Measurements from ENCODE around the gene MTFR2. TPM values are rescaled to one million over a fixed set of nuclear protein-coding genes. Genes with fewer than 3 reads are reported as not detected.

MTFR2 gene
- total RNA-seq, 1 experiment from 2014 or later, result 5.7 TPM

DNA sequence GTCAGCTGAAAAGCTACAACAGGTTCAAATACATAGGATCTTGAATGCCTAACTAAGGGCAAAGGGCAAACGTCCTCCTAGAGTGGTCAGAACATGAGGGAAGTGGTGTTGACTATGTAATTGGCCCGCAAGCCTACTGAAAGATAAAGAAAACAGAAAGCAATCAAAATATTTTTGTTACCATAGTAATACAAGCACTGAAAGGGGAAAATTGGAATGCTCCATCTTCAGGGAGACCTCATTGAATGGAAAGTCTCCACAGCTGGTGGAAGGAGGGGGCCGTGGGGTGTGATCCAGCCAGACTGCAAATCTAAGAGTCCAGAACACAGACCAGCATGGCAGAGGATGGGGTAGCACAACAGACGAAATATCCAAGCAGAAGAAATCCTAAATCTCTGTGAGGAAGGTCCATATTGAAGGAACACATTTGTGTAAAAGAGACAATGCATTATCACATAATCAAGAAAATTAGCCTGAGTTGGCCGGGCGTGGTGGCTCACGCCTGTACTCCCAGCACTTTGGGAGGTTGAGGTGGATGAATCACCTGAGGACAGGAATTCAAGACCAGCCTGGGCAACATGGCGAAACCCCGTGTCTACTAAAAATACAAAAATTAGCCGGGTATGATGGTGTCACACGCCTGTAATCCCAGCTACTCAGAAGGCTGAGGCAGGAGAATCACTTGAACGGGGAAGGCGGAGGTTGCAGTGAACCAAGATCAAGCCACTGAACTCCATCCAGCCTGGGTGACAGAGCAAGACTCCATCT, 39.5 kb downstream of the MTFR2 start:
- no peaks in the 10 kb centered on the region for H3K9me3 ChIP-seq
- no peaks in the 10 kb centered on the region for H3K36me3 ChIP-seq
- DNase-seq, result no peak
- no peaks in the 10 kb centered on the region for H3K27me3 ChIP-seq
- no peak overlapping the region for H3K4me3 ChIP-seq

DNA sequence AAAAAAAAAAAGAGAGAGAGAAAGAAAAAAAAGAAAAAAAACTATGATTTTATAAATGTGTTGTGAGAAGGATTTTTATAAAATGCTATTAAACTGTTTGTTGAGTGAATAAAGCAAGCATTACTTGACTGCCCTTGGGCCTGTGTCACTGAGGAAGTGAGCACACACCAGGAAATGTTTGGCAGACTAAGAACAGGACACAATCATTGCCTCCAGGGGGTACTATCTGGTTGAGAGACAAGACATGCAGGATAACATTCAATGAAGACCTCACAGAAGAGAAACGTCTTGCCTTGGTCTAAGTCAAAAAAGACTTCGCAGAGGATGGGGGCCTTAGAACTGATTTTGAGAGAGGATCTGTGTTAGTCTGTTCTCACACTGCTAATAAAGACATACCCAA, 40.6 kb downstream of the MTFR2 start:
- H3K9me3 ChIP-seq, result no peaks in the 10 kb centered on the region
- H3K27me3 ChIP-seq, result no peaks in the 10 kb centered on the region
- no peak for DNase-seq
- no peaks in the 10 kb centered on the region for H3K36me3 ChIP-seq
- H3K4me3 ChIP-seq, result no peak overlapping the region

DNA sequence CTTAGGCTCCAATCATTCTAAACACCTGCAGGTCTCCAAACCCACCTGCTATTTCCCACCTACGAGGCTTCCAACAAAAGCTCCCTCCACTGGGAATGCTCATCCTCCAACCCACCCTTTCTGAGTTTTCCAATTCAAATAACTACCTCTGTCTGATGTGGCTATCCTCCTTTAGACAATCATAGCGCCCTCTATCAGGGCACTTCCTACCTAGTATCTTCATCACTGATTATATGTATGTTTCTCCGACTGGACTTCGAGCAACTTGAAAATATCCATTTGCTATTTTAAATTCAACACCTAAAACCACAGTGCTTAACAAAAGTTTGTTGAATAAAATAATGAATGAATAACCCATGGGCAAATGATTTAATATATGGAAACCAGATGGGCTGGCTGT, 41.3 kb downstream of the MTFR2 start:
- H3K27me3 ChIP-seq, result no peaks in the 10 kb centered on the region

GRCh38 chr6:136201732-136202131, 48.4 kb downstream of the MTFR2 start:
- DNase-seq, result no peak

More for the DNA sequence above, 41.3 kb downstream of the MTFR2 start:
- DNase-seq, result no peak
- Histone ChIP-seq H3K9me3 (no peaks in the 10 kb centered on the region), H3K36me3 (no peaks in the 10 kb centered on the region), H3K4me3 (no peak overlapping the region)

DNA sequence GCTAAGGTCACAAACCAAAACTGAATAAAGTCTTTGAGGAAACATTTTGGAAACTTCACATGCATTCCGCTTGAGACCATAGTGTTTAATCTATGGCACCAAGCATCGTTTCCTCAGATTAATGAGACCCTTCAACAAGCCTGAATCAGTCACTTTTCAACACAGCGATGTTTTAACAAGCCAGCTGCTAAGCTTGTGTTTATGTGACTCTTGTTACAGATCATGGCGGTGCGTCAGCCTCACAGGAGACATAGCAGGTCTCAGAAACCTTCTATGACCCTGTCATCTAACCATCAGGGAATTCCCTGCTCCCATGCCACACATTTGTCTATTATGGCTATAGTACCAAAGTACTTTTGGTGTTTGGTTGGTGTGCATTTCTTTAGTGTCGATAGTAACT, 57.2 kb downstream of the MTFR2 start:
- H3K9me3 ChIP-seq, result no peaks in the 10 kb centered on the region
- H3K27me3 ChIP-seq, result no peaks in the 10 kb centered on the region
- DNase-seq, result no peak

More at GRCh38 chr6:136201732-136202131, 48.4 kb downstream of the MTFR2 start:
- Histone ChIP-seq H3K27me3 (no peaks in the 10 kb centered on the region), H3K36me3 (no peaks in the 10 kb centered on the region), H3K4me3 (no peak overlapping the region), H3K9me3 (no peaks in the 10 kb centered on the region)

GRCh38 chr6:136191606-136192312, 58.4 kb downstream of the MTFR2 start:
- H3K36me3 ChIP-seq, result peaks cover 5% of the 10 kb centered on the region
- H3K4me3 ChIP-seq, result no peak overlapping the region
- H3K9me3 ChIP-seq, result no peaks in the 10 kb centered on the region
- DNase-seq, result no peak
- no peaks in the 10 kb centered on the region for H3K27me3 ChIP-seq

More for the DNA sequence above, 57.2 kb downstream of the MTFR2 start:
- no peak overlapping the region for H3K4me3 ChIP-seq
- H3K36me3 ChIP-seq, result no peaks in the 10 kb centered on the region; the same call in 1 of the 2 replicates

DNA sequence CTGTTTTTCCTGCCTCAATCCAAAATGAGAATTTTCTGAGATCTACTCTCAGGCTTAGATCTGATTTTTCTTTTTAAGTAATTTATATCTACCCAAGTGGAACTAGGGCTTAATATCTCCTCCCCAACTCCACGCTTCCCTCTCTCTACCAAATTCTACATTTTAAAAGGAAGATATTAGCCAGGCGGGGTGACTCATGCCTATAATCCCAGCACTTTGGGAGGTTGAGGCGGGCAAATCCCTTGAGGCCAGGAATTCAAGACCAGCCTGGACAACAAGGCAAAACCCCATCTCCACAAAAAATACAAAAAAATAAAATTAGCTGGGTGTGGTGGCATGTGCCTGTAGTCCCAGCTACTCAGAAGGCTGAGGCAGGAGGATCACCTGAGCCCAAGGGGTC, 61.0 kb downstream of the MTFR2 start:
- Histone ChIP-seq H3K9me3 (no peaks in the 10 kb centered on the region), H3K36me3 (peaks cover 5% of the 10 kb centered on the region), H3K4me3 (no peak overlapping the region), H3K27me3 (no peaks in the 10 kb centered on the region)
- DNase-seq, result no peak

- Histone ChIP-seq H3K4me3 (no peak overlapping the region), H3K9me3 (no peaks in the 10 kb centered on the region), H3K36me3 (peaks cover 5% of the 10 kb centered on the region), H3K27me3 (no peaks in the 10 kb centered on the region)
- DNase-seq, result no peak
These were observed 61.6 kb downstream of the MTFR2 start for GRCh38 chr6:136188486-136188885.

DNA sequence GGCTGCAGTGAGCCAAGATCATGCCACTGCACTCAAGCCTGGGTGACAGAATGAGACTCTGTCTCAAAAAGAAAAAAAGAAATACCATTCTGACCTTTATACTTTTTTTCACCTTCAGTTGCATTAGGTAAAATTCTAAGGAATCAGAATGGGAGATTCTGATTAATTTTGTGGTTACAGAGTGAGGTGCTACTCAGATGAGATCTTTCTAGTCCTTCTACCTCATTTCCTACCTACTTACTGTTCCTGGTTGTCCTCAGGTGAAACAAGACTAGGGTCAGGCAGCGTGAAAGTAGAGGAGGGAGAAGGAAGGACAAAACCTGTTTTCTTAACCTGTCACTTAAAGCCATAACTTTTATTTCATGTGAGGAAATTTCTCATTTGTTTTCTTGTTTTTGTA, 63.7 kb downstream of the MTFR2 start:
- Histone ChIP-seq H3K27me3 (no peaks in the 10 kb centered on the region), H3K36me3 (peaks cover 5% of the 10 kb centered on the region), H3K4me3 (no peak overlapping the region), H3K9me3 (no peaks in the 10 kb centered on the region)
- DNase-seq, result no peak

DNA sequence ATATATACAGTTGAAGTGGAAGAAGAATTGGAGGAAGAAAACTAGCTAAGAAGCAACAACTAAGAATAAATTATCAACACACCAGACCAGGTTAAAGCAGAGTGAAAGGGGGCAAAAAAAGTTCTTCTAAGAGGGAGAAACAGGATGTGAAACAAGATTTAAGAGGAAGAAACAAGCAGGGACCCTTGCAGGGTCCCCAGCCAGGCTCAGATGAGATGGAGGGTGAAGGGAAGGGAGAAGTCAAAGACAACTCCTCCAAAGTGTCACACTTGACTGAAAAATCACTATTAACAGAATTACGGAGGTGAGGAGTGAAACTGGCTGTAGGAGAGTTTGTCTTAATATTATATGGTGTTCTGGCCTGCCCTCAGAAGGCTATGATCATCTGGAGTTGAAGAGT, 65.4 kb downstream of the MTFR2 start:
- no peaks in the 10 kb centered on the region for H3K9me3 ChIP-seq
- H3K4me3 ChIP-seq, result no peak overlapping the region
- peaks cover 5% of the 10 kb centered on the region for H3K36me3 ChIP-seq
- no peak for DNase-seq
- no peaks in the 10 kb centered on the region for H3K27me3 ChIP-seq

GRCh38 chr6:136181861-136182260, 68.2 kb downstream of the MTFR2 start:
- Histone ChIP-seq H3K36me3 (no peaks in the 10 kb centered on the region), H3K27me3 (no peaks in the 10 kb centered on the region), H3K4me3 (no peak overlapping the region), H3K9me3 (no peaks in the 10 kb centered on the region)
- no peak for DNase-seq

DNA sequence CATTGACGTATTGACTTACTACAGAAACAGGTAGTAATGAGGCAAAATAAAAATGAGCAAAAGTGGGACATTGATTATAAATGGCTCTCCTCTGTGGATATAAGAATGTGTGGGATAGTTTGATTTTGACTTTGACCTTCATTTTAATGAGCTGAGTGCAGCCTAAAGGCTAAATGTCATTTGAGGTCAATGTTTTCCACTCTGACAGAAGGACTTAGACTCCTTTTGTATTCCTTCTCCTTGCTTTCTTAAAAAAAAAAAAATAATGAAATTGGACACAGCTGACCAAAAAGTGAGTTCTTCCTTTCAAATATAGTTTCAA, 68.6 kb downstream of the MTFR2 start:
- Histone ChIP-seq H3K4me3 (no peak overlapping the region), H3K36me3 (no peaks in the 10 kb centered on the region), H3K27me3 (no peaks in the 10 kb centered on the region), H3K9me3 (no peaks in the 10 kb centered on the region)
- no peak for DNase-seq

Other genes starting within 250 kb of the MTFR2 start
- gene BCLAF1, start 39.5 kb upstream of the MTFR2 start, total RNA-seq (2014; rRNA removed; shearing (Covaris generic); ENCODE audit: low replicate concordance), result 58.5 and 108 TPM in 2 replicates

Measured in MG63 (cell line).